ENCODE data around the gene SSBP1. TPM values are rescaled to one million over a fixed set of nuclear protein-coding genes. Genes with fewer than 3 reads are reported as not detected.
A peak's percentile ranks its signal among the peaks of the same experiment; 100 is the strongest.

Gene SSBP1
- total RNA-seq, 1 donor from 2014 or later: 246 TPM

GRCh38 chr7:141702047-141702567, 36.1 kb upstream of the SSBP1 start, which contains the start of gene DENND11:
Gene DENND11 (minus strand): TSS chr7:141702166. CDS start chr7:141702153, 13 bp downstream.
- peak within 1 kb of the TSS; percentile 70 for H3K4me3 ChIP-seq (ENCODE audit: low read depth, low read length)
- no peak for DNase-seq (ENCODE audit: low read depth)
- TF ChIP-seq CTCF (conservative IDR thresholded peaks at IDR 0.05; ENCODE audit: low read depth, low read length): no peak

- H3K4me3 ChIP-seq (ENCODE audit: low read depth, low read length): peak overlapping the region; percentile 70
- no peak for DNase-seq (ENCODE audit: low read depth)
Measured at GRCh38 chr7:141702892-141703291, 35.3 kb upstream of the SSBP1 start.

GRCh38 chr7:141704112-141704511, 34.0 kb upstream of the SSBP1 start:
- TF ChIP-seq CTCF (conservative IDR thresholded peaks at IDR 0.05; ENCODE audit: low read depth, low read length): no peak
- DNase-seq (ENCODE audit: low read depth): no peak
- H3K4me3 ChIP-seq (ENCODE audit: low read depth, low read length): no peak overlapping the region

More at GRCh38 chr7:141702892-141703291, 35.3 kb upstream of the SSBP1 start:
- TF ChIP-seq CTCF (conservative IDR thresholded peaks at IDR 0.05; ENCODE audit: low read depth, low read length): no peak

- no peak overlapping the region for H3K4me3 ChIP-seq (ENCODE audit: low read depth, low read length)
- DNase-seq (ENCODE audit: low read depth): no peak
- TF ChIP-seq CTCF (conservative IDR thresholded peaks at IDR 0.05; ENCODE audit: low read depth, low read length): no peak
Measured at GRCh38 chr7:141704741-141705140, 33.4 kb upstream of the SSBP1 start.

- TF ChIP-seq CTCF (conservative IDR thresholded peaks at IDR 0.05; ENCODE audit: low read depth, low read length): no peak
- no peak overlapping the region for H3K4me3 ChIP-seq (ENCODE audit: low read depth, low read length)
- DNase-seq (ENCODE audit: low read depth): no peak
Measured at GRCh38 chr7:141706239-141707064, 31.7 kb upstream of the SSBP1 start.

GRCh38 chr7:141708351-141708750, 29.8 kb upstream of the SSBP1 start, which contains the start of gene WEE2:
Gene WEE2 (plus strand): TSS chr7:141708353. CDS start chr7:141708759, 406 bp downstream.
- no peak for DNase-seq (ENCODE audit: low read depth)

More at GRCh38 chr7:141708351-141708750, 29.8 kb upstream of the SSBP1 start, which contains the start of gene WEE2:
- no peak for TF ChIP-seq CTCF (conservative IDR thresholded peaks at IDR 0.05; ENCODE audit: low read depth, low read length)
- no peak within 1 kb of the TSS for H3K4me3 ChIP-seq (ENCODE audit: low read depth, low read length)
